Head of caudate nucleus (tissue), 42 donors: Measurements from ENCODE around the gene BCL7B.
A peak's percentile ranks its signal among the peaks of the same experiment; 100 is the strongest.
"Not testable (repeated sequence)": the region's sequence is repeated elsewhere in the genome, so short reads cannot be mapped to it uniquely, and the experiment has no call there.

ENCODE experiments used
- DNase-seq, 42 donors: peaks; one replicate each; pipeline versions ENCODE4 v3.0.0 to v3.0.0-alpha.2; 2020 to 2021; ENCODE audit warnings: mixed read lengths in 7 of 42
- intact Hi-C: fragments of 100-400 bp; cut with DNase I; formaldehyde crosslinking; loops from one replicate; pipeline ENCODE4 v1.15.0; 2022

BCL7B gene

DNA sequence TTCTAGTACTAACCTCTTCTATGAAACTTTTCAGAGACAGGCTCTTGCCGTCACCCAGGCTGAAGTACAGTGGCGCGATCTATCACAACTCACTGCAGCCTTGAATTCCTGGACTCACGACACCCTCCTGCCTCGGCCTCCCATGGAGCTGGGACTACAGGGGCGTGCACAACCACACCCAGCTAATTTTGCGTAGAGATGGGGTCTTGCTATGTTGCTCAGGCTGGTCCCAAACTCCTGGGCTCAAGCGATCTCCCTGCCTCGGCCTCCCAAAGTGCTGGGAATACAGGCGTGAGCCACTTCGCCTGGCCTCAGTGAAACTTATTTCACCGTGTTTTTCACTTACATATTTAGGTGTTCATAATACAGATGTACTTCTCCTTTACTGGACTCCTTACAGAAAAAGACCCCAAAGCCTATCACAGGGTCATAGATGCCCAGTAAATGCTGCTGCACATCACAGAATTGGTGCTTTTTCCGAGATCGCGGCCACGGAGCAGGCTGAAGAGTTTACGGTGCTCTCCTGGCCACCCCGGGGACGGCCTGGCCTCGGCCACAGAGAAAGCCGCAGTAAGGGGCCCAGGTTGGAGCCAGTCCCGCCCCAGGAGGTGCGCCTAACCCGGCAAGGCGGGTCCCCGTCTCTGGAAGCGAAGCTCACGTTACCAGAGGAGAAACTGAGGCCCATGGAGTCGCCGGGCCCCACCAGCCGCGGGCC is 20.3 kb upstream of the BCL7B start:
- intact Hi-C loops, result loop anchor here (5.0 to 10.0 kb wide), 2 partner anchors 55 to 137 kb away; partner anchors contain the start of genes BAZ1B and STX1A
- DNase-seq, result peak in 4 of 42 donors; percentile 4 to 21 (median 15)

DNA sequence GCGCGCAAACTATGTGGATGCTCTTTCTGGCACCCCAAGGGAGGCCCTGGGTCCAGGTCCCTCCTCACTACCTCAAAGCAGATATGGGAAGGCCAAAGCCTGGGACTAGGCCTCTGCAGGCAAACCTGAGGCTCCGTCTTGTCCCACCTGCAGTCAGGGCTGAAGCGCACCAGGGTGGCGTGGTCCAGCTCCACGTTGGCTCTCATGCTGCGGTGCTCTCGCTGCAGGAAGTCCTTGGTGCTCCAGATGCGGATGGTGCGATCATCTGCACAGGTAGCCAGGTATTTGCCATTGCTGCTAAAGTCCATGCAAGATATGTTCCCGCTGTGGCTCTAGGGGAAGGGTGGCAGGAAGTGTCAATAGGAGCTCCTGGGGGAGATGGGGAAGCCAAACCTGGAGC is 16.3 kb upstream of the BCL7B start:
- intact Hi-C loops, result loop anchor here (10.0 kb wide), 1 partner anchor 141 kb away; the partner anchor contains the start of gene STX1A
- no peak for DNase-seq

DNA sequence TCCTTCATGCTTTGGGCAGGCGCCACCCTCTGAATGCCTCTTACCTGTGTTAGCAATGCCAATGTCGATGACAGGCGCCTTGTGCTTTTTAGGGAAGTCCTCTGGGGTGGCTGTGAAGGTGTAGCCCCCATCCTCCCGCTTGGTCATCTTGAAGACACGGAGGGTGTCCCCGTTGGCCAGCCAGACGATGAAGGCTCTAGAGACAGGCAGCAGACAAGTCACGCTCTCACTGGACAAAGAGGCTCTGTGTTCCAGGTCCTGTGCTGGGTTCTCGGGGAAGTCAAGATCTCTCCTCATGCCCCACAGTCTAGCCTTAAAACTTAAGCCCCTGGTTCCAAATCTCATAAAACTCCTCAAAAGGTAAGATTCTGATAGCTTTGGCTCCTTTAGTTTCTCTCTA is 15.8 kb upstream of the BCL7B start:
- intact Hi-C loops, result loop anchor here (10.0 kb wide), 1 partner anchor 142 kb away; the partner anchor contains the start of gene STX1A
- DNase-seq, result no peak

DNA sequence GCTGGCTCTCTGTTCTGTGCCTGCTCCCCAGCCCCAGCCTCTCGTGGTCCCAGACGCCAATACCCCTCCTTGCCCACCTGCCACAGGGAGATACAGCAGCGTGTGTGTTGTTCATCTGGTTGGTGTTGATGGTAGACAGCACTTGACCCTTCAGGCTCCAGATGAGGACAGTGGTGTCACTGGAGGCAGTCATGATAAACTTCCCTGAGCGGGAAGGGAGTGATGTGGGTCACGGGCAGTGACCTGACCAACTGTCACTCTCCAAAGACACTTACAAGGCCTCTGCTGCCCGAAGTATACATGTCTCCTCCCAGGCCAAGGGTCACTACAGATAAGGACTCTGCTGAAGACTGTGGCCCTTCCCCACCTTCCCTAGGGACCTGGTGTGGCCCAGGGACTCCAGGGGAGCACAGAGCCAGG is 15.3 kb upstream of the BCL7B start:
- intact Hi-C loops, result loop anchor here (10.0 kb wide), 1 partner anchor 142 kb away; the partner anchor contains the start of gene STX1A
- no peak for DNase-seq

DNA sequence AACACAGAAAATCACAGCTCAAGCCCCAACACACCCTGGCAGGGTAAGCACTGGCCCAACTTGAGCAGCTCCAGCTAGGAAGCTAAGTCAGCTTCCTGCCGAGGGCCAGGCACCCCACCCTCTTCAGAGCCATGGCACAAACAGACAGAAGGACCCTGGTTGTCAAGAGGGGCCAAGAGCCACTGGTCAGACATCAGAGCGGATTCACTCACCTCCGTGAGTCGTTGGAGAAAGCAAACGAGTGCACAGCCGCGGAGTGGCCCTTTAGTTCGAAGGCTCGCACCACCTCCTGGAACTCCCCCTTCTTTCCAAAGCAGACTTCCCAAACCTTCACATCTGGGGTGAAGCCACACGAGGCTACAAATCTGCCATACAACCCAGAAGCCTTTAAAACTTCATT is 13.5 kb upstream of the BCL7B start:
- DNase-seq, result no peak
- intact Hi-C loops, result loop anchor here (10.0 kb wide), 1 partner anchor 144 kb away; the partner anchor contains the start of gene STX1A

DNA sequence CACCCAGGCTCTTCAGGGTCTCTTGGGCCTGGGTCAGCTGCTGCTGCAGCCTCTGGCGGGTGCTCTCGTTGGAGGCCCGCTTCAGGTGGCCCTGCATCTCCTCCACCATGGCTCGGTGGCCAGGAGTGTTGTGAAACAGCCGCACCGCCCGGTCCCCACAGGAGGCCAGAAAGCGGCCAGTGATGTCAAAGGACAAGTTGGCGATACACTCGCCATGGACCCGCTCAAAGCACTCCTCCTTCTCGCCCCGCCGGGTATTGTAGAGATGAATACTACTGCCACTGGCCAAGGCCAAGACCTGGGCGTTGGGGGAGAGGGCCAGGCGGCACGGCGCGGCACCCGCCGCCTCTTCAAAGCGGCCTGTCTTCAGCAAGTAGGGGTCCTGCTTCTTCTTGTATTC is 13.0 kb upstream of the BCL7B start:
- intact Hi-C loops, result loop anchor here (10.0 kb wide), 1 partner anchor 144 kb away; the partner anchor contains the start of gene STX1A
- no peak for DNase-seq

DNA sequence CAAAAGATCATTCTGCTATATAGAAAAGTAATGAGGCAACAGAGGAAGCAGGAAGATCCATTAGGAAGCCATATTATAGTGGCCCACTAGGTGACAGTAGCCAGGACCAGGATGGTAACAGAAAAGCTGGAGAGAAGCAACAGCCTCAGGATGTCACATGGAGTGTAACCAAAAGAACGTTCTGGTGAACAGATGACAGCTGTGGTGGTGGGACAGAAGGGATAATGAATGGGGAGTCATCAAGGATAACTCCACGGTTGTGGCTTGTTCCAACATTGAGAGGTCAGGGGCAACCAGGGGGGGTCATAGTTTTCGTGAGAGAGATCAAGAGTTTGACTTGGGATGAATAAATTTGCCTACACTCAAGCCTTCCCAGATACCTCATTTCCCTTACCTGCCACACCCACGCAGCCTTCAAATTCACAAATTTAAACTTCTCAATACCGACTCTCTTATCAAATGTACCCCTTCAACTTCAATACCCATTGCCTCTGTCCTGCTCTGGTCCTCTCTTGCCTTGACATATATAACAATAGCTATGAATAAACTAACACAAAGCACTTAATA is 11.6 kb upstream of the BCL7B start:
- no peak for DNase-seq
- intact Hi-C loops, result no loop called here

DNA sequence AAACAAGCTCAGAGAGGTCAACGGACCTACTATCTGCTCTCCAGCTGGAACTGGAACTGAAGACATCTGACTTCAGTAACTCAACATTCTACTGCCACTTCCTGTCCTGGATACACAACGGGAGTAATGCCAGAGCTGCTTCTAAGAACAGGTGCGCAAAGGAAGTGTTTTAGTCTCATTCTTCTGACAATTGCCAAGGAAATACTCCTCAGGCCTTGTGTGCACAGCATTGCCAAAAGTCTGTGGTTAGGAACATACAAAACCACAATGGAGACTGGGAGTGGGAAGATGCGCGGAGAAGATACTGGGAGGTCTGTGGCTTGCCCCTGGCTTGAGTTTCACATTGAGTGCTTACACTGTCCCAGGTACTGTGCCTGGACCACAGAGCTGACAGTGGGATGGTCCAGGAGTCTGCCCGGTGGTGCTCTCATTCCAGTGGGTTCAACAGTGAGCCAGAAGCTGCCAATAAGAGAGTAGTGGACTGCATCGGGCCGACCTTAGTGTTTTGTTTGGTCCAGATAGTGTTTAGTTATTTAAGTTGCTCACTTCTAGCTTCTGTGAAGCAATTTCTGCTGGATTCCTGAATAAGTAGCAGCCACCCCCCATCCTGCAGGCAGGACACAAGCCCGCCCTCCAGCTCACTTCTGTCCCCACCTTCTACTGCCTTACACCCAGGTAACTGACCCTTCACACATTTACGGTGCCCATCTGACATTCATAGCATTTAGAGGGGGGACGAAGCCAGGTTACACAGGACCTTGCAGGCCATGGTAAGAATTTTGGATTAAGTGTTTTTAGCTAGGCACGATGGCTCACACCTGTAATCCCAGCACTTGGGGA is 10.6 kb upstream of the BCL7B start:
- intact Hi-C loops, result no loop called here
- DNase-seq, result no peak

DNA sequence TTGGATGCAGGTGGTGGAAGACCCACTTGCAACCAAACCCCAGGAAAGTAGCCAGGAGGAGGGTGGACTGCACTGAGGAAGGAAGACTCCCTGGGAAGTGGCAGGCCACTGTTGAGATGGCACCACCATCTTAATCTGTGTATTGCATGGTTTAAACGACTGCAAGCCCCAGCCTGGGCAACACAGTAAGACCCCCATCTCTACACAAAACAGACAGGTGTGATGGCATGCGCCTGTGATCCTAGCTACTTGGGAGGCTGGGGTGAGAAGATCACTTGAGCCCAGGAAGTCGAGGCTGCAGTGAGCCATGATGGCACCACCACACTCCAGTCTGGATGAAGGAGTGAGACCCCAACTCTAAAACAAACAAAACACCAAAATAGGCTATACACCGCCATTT is 9.7 kb upstream of the BCL7B start:
- no peak for DNase-seq
- intact Hi-C loops, result no loop called here

DNA sequence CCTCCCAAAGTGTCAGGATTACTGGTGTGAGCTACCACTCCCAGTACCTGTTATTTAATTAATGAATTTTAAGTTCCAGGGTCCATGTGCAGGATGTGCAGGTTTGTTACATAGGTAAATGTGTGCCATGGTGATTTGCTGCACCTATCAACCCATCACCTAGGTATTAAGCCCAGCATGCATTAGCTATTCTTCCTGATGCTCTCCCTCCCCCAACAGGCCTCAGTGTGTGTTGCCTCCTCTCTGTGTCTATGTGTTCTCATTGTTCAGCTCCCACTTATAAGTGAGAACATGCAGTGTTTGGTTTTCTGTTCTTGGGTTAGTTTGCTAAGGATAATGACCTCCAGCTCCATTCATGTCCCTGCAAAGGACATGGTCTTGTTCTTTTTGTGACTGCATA is 8.9 kb upstream of the BCL7B start:
- intact Hi-C loops, DNase-seq: not testable (repeated sequence)

DNA sequence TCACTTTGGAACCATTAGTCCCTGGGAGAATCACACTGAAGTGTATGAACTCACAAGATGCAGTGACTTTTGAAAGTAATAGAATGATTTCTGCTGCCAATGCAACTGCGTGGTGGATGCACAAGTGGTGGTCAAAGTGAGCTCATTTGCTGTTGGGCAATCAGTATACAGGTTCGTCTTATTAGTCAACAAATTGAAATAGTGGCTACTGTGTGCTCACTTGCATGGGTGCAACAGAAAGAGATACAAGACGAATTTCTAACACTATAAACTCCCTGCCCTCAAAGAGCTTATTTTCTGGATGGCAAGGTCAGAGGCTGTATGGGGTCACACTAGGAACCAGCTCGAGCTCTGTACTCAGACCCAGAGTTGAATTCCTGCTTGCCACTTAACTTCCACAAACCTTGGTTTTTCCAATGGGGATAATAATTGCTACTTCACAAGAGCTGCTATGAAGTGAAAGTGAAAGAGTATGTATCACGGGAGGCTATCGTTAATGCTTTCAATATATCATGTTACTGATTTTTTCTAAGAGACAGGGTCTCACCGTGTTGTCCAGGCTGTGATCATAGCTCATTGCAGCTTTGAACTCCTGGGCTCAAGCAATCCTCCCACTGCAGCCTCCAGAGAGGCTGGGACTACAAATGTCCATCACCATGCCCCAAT is 8.3 kb upstream of the BCL7B start:
- no peak for DNase-seq
- intact Hi-C loops, result no loop called here

DNA sequence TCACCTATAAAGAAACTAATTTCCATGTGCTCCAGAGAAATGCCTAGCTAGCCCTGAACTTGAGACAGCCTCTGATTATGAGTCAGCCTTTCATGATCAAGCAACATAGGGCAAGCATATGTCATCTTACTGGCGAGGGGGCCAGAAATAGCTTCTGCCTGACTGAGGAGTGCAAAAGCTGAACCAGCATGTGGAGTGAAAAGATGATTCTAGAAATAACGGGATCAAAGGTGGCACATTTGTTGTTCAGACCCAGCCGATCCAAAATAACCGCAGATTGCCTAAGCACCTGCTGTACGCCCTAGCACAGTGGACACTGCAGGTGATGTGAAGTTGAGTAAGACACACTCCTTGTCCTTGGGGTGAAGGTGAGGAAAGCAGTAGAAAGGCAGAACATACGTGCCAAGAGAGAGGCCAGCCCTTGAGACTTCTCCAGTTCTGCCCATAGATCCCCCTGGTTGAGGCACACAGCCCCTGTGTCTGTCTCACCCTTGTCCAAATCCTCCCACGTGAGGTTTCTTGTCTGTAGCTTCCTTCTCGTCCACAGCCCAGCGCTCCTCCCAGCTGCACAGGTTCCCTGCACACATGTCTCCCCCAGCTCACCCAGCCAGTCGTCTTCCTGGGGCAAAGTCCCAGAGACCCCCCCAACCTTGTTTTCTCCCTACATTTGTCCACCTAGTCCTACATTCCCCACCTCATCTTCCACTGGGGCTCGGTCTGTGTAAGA is 2.8 kb upstream of the BCL7B start:
- peak in 9 of 42 donors; percentile 12 to 58 (median 22) for DNase-seq
- intact Hi-C loops, result no loop called here

DNA sequence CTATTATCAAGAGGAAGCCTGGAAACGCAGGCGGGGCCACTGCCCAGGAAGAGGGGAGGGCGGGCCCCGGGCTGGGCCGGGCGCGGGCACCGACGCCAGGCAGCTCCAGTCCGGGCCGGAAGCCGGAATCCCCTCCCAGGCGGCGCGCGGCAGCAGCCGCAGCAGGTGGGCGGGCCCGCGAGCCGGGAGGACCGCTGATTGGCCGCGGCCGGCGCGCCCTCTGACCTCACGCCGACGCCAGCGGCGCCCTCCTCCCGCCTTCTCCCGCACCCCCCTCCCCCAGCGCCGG is 438 bp downstream of the BCL7B start:
- intact Hi-C loops, result loop anchor here (2.0 kb wide), 1 partner anchor 34 kb away; the partner anchor contains the start of gene BAZ1B
- DNase-seq, result peak; percentile 75 to 98 (median 93)

DNA sequence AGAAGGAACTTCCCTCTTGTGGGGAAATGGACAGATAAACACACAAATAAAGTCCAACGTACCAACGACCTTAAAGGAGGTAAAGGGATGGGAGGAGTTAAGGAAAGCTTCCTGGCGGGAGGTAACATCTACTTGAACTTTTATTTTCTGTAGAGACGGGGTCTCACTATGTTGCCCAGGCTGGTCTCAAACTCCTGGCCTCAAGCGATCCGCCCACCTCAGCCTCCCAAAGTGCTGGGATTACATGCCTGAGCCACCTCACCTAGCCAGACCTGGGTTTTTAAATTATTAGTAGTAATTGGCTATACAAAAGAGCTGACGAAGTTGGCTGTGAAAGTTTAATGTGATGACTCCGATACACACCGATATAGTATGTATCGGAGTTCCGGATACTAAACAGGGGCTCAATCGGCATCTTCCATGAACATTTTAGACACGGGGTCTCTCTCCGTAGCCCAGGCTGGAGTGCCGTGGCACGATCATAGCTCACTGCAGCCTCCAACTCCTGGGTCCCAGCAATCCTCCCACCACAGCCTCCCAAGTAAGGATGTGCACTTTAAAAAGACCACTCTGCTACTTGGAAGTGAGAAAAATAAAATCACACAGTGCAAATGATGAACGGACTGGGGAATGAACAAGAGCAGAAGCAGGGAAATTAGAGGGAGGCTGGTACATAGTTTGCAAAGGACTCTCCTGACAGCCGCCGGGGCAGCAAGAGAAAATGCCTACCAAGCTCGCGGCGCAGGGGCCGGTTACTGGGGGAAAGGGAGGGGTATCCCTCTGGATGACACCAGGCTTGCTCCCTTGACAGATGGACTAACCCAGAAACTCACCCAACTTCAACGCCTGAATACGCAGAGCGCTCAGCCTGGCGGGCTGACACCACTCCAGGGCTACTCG is 1.0 kb downstream of the BCL7B start:
- intact Hi-C loops, result loop anchor here (2.0 kb wide), 1 partner anchor 34 kb away; the partner anchor contains the start of gene BAZ1B
- DNase-seq, result no peak

DNA sequence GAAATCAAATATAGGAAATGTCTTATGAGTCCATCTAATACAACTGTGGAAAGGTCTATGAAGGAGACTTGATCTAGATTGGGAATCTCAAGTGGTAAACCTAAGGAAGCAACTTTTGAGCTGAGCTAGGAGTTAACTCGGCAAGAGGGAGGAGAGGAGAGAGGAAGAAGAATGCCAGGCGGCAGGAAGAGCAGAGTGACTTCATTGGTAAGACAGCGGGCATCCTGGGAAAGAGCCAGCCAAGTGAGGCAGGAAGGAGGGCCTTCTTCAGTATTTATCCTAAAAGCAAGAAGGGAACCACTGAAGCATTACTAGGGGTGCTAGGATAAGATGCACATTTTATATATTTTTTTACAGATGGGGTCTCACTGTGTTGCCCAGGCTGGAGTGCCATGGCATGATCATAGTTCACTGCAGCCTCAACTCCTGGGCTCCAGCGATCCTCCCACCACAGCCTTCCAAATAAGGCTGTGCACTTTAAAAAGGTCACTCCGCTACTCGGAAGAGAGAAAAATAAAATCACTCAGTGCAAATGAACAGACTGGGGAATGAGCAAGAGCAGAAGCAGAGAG is 2.0 kb downstream of the BCL7B start:
- DNase-seq, result no peak

DNA sequence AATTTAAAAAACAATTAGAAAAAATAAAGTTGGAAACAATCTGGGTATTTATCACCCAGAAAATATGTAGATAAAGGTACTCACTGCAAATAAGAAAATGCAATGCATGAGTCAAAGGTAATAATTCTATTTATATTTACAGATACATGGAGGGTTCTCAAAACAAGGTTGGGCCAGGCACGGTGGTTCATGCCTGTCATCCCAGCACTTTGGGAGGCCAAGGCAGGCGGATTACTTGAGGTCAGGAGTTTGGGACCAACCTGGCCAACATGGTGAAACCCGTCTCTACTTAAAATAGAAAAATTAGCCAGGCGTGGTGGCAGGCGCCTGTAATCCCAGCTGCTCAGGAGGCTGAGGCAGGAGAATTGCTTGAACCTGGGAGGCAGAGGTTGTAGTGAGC is 7.4 kb downstream of the BCL7B start:
- intact Hi-C loops, DNase-seq: not testable (repeated sequence)

More for the DNA sequence above, 2.0 kb downstream of the BCL7B start:
- intact Hi-C loops, result no loop called here

DNA sequence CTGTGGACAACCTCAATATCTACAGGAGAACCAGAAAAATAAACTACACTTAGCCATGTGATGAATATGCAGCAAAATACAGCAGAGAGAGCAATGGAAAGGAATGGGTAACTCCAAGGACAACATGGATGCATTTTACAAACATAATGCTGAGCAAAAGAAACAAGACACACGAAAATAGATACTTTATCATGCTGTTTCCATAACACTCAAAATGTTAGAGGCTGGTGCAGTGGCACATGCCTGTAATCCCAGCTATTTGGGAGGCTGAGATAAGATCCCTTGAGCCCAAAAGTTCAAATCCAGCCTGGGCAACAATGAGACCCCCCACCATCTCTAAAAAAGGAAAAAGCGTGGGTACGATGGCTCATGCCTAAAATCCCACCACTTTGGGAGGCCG is 8.3 kb downstream of the BCL7B start:
- no peak for DNase-seq
- intact Hi-C loops, result no loop called here
